Mesendoderm (in vitro differentiated cells): ENCODE measurements around the gene GLB1L3.
"Not testable (repeated sequence)": the region's sequence is repeated elsewhere in the genome, so short reads cannot be mapped to it uniquely, and the experiment has no call there.

Experiments
- DNase-seq: peaks from one replicate; pipeline ENCODE4 v3.0.0; 2013
- H2AK5ac ChIP-seq: 2 replicates; pipeline ENCODE4 v1.6.1; 2013; ENCODE audit warnings: low read length, inconsistent platforms
- H2BK120ac ChIP-seq: 2 replicates; pipeline ENCODE4 v1.6.1; 2013; ENCODE audit warnings: low read depth, mild to moderate bottlenecking, low read length, moderate library complexity, mixed read lengths
- H2BK15ac ChIP-seq: replicated peaks from 2 replicates; pipeline ENCODE4 v1.6.1; 2013; ENCODE audit warnings: low read depth, mild to moderate bottlenecking, moderate library complexity
- H2BK5ac ChIP-seq: 2 replicates; pipeline ENCODE4 v1.6.1; 2013; ENCODE audit warnings: low read length, inconsistent platforms
- H3K18ac ChIP-seq: 2 replicates; pipeline ENCODE4 v1.6.1; 2013; ENCODE audit warnings: mild to moderate bottlenecking, low read length, mixed read lengths
- H3K23ac ChIP-seq: one replicate; pipeline ENCODE4 v1.6.1; 2013; ENCODE audit warnings: low read length
- H3K27ac ChIP-seq: 2 replicates; pipeline ENCODE4 v1.5.1; 2013; ENCODE audit warnings: low read depth, mild to moderate bottlenecking, inconsistent platforms, low read length, moderate library complexity
- H3K27me3 ChIP-seq: 2 replicates; pipeline ENCODE4 v1.6.1; 2013; ENCODE audit warnings: low read length, control low read depth, mild to moderate bottlenecking, inconsistent platforms; ENCODE audit not compliant: insufficient read depth, poor library complexity
- H3K36me3 ChIP-seq: 2 replicates; pipeline ENCODE4 v1.6.1; 2013; ENCODE audit warnings: low read length, inconsistent platforms; ENCODE audit not compliant: control insufficient read depth, insufficient read depth
- H3K4ac ChIP-seq: one replicate; pipeline ENCODE4 v1.6.1; 2013; ENCODE audit warnings: low read depth, mild to moderate bottlenecking, low read length, moderate library complexity
- H3K4me1 ChIP-seq: 2 replicates; pipeline ENCODE4 v1.6.1; 2013; ENCODE audit warnings: low read depth, low read length, inconsistent platforms; ENCODE audit not compliant: control insufficient read depth
- H3K4me2 ChIP-seq: 2 replicates; pipeline ENCODE4 v1.6.1; 2013; ENCODE audit warnings: low read length
- H3K4me3 ChIP-seq: 2 replicates; pipeline ENCODE4 v1.5.1; 2013; ENCODE audit warnings: mild to moderate bottlenecking, low read length
- H3K56ac ChIP-seq: one replicate; pipeline ENCODE4 v1.6.1; 2013; ENCODE audit warnings: low read length
- H3K79me1 ChIP-seq: 2 replicates; pipeline ENCODE4 v1.6.1; 2013; ENCODE audit warnings: low read length, inconsistent platforms
- H3K79me2 ChIP-seq: 2 replicates; pipeline ENCODE4 v1.6.1; 2013; ENCODE audit warnings: mild to moderate bottlenecking, low read length; ENCODE audit not compliant: control insufficient read depth, insufficient read depth
- H3K9ac ChIP-seq: 2 replicates; pipeline ENCODE4 v1.6.1; 2013; ENCODE audit warnings: low read length, inconsistent platforms
- H4K5ac ChIP-seq: one replicate; pipeline ENCODE4 v1.6.1; 2013; ENCODE audit warnings: low read length
- H4K8ac ChIP-seq: one replicate; pipeline ENCODE4 v1.6.1; 2013; ENCODE audit warnings: low read depth, mild to moderate bottlenecking, control low read depth, low read length, moderate library complexity
- WGBS: extraction: QIAGEN DNeasy Blood & Tissue Kit; methylation state at CpG from one replicate; pipeline ENCODE4 v1.1.7; 2013; ENCODE audit warnings: low lambda C conversion rate, missing lambda C conversion rate; ENCODE audit not compliant: insufficient coverage; ENCODE audit errors: extremely low coverage; 5-methylcytosine and 5-hydroxymethylcytosine counted together

GLB1L3 gene

DNA sequence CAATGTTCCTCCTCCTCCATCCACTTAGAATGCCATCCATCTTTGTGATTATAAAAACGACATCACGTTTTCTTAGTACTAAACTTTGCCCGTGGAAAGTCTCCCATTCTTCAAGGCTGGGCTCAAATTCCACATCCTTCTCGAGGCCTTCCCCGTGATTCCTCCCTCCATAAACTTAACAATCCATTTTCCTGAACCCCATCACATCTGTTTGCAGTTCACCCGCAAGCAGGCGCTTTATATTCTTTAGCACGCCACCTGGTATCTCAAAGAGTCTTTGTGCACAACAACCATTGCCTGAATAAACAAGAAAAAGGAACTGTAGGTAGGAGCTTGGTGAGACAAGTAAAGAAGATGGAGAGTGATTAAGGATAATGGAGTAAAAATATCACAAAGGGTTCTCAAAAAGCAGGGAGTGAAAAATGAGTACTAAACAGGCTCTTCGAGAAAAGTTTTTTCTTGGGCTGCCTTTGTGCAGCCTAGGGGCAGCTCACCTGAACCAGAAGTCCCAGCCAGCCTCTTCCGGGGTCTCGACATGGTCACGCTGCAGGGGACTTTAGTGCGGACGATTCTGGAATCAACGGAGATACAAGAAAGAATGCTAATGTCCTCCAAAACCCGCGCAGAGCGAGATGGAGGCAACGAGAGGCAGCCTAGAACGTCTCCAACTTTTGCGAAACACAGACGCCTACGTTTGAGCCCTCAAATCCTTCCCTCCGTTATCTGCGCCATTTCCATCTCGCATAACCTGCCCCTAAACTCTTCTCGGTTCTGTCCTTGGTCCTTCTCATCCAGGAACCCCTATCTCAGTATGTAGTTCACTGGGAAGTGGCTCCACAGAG lies 23.6 kb upstream of the GLB1L3 start:
- Histone ChIP-seq H3K27ac (no peak overlapping the region), H2BK120ac (no peak overlapping the region)
- DNase-seq = no peak

DNA sequence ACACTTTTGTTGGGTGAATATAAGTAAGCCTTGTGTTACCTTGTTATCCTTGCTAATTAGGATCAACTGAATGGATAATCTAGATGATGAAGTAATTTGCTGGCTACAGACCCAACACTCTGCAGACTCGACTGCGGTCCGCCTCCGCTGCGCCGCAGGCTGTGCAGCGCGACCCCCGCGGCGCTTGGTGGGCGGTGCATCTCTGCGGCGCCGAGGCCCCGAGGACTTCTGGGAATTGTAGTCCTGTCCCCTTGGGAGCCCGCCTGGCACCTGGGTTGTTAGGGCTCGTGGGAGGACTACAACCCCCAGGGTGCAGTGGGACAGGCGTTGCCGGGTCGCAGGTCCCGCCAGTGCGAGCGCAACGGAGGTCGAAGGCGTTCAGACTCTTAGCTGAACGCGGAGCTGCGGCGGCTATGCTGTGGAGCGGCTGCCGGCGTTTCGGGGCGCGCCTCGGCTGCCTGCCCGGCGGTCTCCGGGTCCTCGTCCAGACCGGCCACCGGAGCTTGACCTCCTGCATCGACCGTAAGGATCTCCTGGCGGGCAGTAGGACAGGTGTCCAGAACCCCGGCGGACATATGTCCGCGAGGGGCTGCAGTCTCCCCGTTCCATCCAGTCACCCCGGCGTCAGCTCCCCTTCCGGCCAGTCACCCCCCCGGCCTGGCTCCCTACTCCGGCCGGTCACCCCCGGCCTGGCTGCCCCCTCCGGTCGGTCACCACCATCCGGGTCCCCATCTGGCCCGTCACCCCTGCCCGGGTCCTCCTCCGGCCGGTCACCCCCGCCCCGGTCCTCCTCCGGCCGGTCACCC lies 22.8 kb upstream of the GLB1L3 start, which contains the start of the genes ACAD8 and THYN1:
TSS of gene ACAD8 (plus strand) at position 381 of the 806 bp plus-strand sequence. CDS start at position 414, 33 bp downstream.
TSS of gene THYN1 (minus strand) at position 165 of the 806 bp plus-strand sequence. CDS start 470 bp downstream, outside the sequence.
- no peaks in the 10 kb centered on the region for H3K27me3 ChIP-seq
- H4K5ac ChIP-seq = no peak within 1 kb of the TSS
- H2AK5ac ChIP-seq = no peak within 1 kb of the TSS
- no peak within 1 kb of the TSS for H4K8ac ChIP-seq
- H3K4me3 ChIP-seq = peak within 1 kb of the TSS; percentile 91
- H3K36me3 ChIP-seq = no peaks in the 10 kb centered on the region
- H2BK15ac ChIP-seq = no peak within 1 kb of the TSS
- no peak within 1 kb of the TSS for H3K23ac ChIP-seq
- no CpG with 5 or more reads among the region's 70 CpGs for WGBS
- H3K79me2 ChIP-seq = no peaks in the 10 kb centered on the region
- H2BK120ac ChIP-seq = no peak within 1 kb of the TSS
- H3K79me1 ChIP-seq = no peaks in the 10 kb centered on the region
- H3K27ac ChIP-seq = no peak within 1 kb of the TSS
- DNase-seq = peak; percentile 99
- H3K56ac ChIP-seq = peak within 1 kb of the TSS; percentile 94
- no peak within 1 kb of the TSS for H3K18ac ChIP-seq
- peak within 1 kb of the TSS; percentile 80 for H3K9ac ChIP-seq
- peaks cover 2% of the 10 kb centered on the region for H3K4me1 ChIP-seq
- peak within 1 kb of the TSS; percentile 22 for H3K4ac ChIP-seq
- H3K4me2 ChIP-seq = peak within 1 kb of the TSS; percentile 95
- H2BK5ac ChIP-seq = no peak within 1 kb of the TSS

More for the DNA sequence above, 23.6 kb upstream of the GLB1L3 start:
- Histone ChIP-seq H2BK5ac (no peak overlapping the region), H3K27me3 (no peaks in the 10 kb centered on the region), H3K23ac (no peak overlapping the region), H2AK5ac (no peak overlapping the region), H3K18ac (no peak overlapping the region), H3K56ac (peak overlapping the region; percentile 94), H4K8ac (no peak overlapping the region), H3K79me2 (no peaks in the 10 kb centered on the region), H4K5ac (no peak overlapping the region), H3K4ac (peak overlapping the region; percentile 22), H3K4me1 (peaks cover 2% of the 10 kb centered on the region), H3K36me3 (peaks cover 2% of the 10 kb centered on the region), H3K9ac (peak overlapping the region; percentile 80), H3K4me2 (peak overlapping the region; percentile 95), H2BK15ac (no peak overlapping the region), H3K4me3 (peak overlapping the region; percentile 91), H3K79me1 (no peaks in the 10 kb centered on the region)
- WGBS = no CpG with 5 or more reads among the region's 27 CpGs

DNA sequence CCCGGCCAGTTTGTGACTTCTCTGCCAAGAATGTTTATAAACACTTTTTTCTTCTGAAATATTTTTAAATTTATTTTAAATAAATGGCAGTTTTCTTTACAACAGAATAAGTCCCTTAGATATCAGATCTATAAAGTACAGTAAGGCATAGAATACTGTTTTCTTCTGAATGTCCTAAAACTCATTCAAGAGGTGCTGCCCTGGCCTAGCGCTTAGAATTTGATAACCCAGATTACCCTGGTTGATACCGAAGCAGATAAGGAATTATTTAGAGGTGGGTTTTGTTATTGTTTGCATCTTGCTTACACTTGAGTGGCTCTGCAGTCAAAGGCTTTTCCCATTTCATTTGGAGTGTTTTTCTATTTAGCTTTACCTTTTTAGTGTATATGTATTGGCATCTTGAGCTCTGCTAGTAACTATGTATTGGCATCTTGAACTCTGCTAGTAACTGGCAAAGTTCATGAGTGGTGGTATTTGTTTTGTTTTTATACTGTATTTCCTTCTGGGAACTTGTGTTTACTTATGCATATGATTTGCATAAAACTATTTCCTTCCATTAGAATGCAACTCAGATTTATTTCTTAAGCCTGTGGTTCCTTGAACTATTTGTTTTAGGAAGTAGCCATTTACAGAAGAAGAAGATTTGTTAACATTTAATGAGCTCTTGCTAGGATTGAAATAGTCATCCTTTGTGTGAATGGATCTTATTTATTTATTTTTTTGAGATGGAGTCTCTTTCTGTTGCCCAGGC lies 21.6 kb upstream of the GLB1L3 start:
- WGBS = no CpG with 5 or more reads among the region's 3 CpGs
- H3K9ac ChIP-seq = no peak overlapping the region

DNA sequence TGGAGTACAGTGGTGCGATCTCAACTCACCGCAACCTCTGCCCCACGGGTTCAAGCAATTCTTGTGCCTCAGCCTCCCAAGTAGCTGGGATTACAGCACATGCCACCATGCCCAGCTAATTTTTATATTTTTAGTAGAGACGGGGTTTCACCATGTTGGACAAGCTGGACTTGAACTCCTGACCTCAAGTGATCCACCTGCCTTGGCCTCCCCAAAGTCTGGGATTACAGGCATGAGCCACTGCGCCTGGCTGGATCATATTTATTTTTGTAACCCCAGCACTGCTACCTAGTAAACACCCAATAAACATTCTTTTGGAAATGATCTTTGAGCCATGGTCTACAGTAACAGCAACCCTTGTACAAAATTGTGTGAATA lies 21.0 kb upstream of the GLB1L3 start:
- H4K8ac ChIP-seq, H3K79me1 ChIP-seq, H2AK5ac ChIP-seq, H3K36me3 ChIP-seq, H2BK120ac ChIP-seq, H3K4ac ChIP-seq, H3K4me2 ChIP-seq, H3K23ac ChIP-seq, DNase-seq, H3K9ac ChIP-seq, H3K56ac ChIP-seq, H3K27me3 ChIP-seq, H3K18ac ChIP-seq, H3K27ac ChIP-seq, H3K79me2 ChIP-seq, H2BK15ac ChIP-seq, H4K5ac ChIP-seq, H2BK5ac ChIP-seq, H3K4me3 ChIP-seq, H3K4me1 ChIP-seq: not testable (repeated sequence)
- no CpG with 5 or more reads among the region's 5 CpGs for WGBS

More for the DNA sequence above, 21.6 kb upstream of the GLB1L3 start:
- H2AK5ac ChIP-seq = no peak overlapping the region
- H3K79me1 ChIP-seq = no peaks in the 10 kb centered on the region
- H2BK15ac ChIP-seq = no peak overlapping the region
- H3K27me3 ChIP-seq = no peaks in the 10 kb centered on the region
- no peaks in the 10 kb centered on the region for H3K36me3 ChIP-seq
- no peak overlapping the region for H3K4me2 ChIP-seq
- no peak overlapping the region for H3K27ac ChIP-seq
- H3K23ac ChIP-seq = no peak overlapping the region
- H3K4me1 ChIP-seq = peaks cover 2% of the 10 kb centered on the region
- no peak overlapping the region for H3K4ac ChIP-seq
- no peak overlapping the region for H4K8ac ChIP-seq
- no peak overlapping the region for H2BK5ac ChIP-seq
- no peak overlapping the region for H3K18ac ChIP-seq
- no peak overlapping the region for H3K56ac ChIP-seq
- H4K5ac ChIP-seq = no peak overlapping the region
- H3K79me2 ChIP-seq = no peaks in the 10 kb centered on the region
- H2BK120ac ChIP-seq = no peak overlapping the region
- no peak overlapping the region for H3K4me3 ChIP-seq
- DNase-seq = no peak

DNA sequence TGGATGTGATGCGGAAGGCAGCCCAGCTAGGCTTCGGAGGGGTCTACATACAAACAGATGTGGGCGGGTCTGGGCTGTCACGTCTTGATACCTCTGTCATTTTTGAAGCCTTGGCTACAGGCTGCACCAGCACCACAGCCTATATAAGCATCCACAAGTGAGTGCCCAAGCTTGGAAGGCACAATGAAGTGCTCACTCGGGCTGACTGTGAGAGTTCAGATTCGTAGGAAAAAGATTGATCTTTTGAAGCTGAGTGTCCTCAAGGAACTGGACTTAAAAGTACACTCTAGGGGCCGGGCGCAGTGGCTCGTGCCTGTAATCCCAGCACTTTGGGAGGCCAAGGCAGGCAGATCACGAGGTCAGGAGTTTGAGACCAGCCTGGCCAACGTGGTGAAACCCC lies 19.1 kb upstream of the GLB1L3 start:
- no peaks in the 10 kb centered on the region for H3K27me3 ChIP-seq
- H3K9ac ChIP-seq = no peak overlapping the region
- peaks cover 2% of the 10 kb centered on the region for H3K4me1 ChIP-seq
- DNase-seq = no peak
- WGBS = no CpG with 5 or more reads among the region's 11 CpGs
- no peaks in the 10 kb centered on the region for H3K79me2 ChIP-seq
- H3K56ac ChIP-seq = no peak overlapping the region
- no peak overlapping the region for H2BK5ac ChIP-seq
- H3K36me3 ChIP-seq = no peaks in the 10 kb centered on the region
- no peak overlapping the region for H4K8ac ChIP-seq
- no peak overlapping the region for H4K5ac ChIP-seq
- no peak overlapping the region for H2BK15ac ChIP-seq
- no peak overlapping the region for H3K4me3 ChIP-seq
- no peak overlapping the region for H3K4ac ChIP-seq
- H2AK5ac ChIP-seq = no peak overlapping the region
- no peak overlapping the region for H3K4me2 ChIP-seq
- no peak overlapping the region for H3K18ac ChIP-seq
- H3K27ac ChIP-seq = no peak overlapping the region
- H2BK120ac ChIP-seq = no peak overlapping the region
- no peaks in the 10 kb centered on the region for H3K79me1 ChIP-seq
- no peak overlapping the region for H3K23ac ChIP-seq
